Right lobe of liver (tissue), 6 donors: Measurements from ENCODE around the gene ATXN1L. TPM values are rescaled to one million over a fixed set of nuclear protein-coding genes. Genes with fewer than 3 reads are reported as not detected.
"Not testable (repeated sequence)": the region's sequence is repeated elsewhere in the genome, so short reads cannot be mapped to it uniquely, and the experiment has no call there.

Experiments used
- ATAC-seq, 4 donors: fragments of 200-7000 bp; cut with Tn5 transposase; one replicate each; pipeline ENCODE4 v1.9.1; 2020; ENCODE audit warnings: mild to moderate bottlenecking in 4 of 4, moderate library complexity in 4 of 4
- DNase-seq, 3 donors: peaks; one replicate each; pipeline ENCODE4 v3.0.0-alpha.2; 2020
- H3K27ac ChIP-seq, 3 donors: fragments of 200-600 bp; one replicate each; pipeline ENCODE4 v1.8.0; 2022
- H3K27me3 ChIP-seq, 2 donors: fragments of 200-600 bp; one replicate each; pipeline ENCODE4 v1.8.0; 2022
- H3K36me3 ChIP-seq, 4 donors: fragments of 200-600 bp; sonication (generic) in 1 of 4; one replicate each; pipeline versions ENCODE4 v1.5.1 to v1.8.0; 2017 to 2022; ENCODE audit warnings: control low read depth in 1 of 4
- H3K4me1 ChIP-seq, 4 donors: fragments of 200-600 bp; sonication (generic) in 1 of 4; one replicate each; pipeline versions ENCODE4 v1.5.1 to v1.8.0; 2017 to 2022; ENCODE audit warnings: control low read depth in 1 of 4
- H3K4me3 ChIP-seq, 3 donors: fragments of 200-600 bp; one replicate each; pipeline ENCODE4 v1.8.0; 2022
- H3K9me3 ChIP-seq, 4 donors: fragments of 200-600 bp; sonication (generic) in 1 of 4; one replicate each; pipeline versions ENCODE4 v1.5.1 to v1.8.0; 2017 to 2022; ENCODE audit warnings: control low read depth in 1 of 4
- CTCF ChIP-seq, 4 donors: fragments of 200-600 bp in 3 of 4; fragments of 450-650 bp in 1 of 4; IDR thresholded peaks; one replicate each; pipeline versions ENCODE4 v1.5.1 to v1.8.0; 2016 to 2022; ENCODE audit warnings: antibody characterized with exemption in 4 of 4, mild to moderate bottlenecking in 2 of 4
- POLR2A ChIP-seq: fragments of 450-650 bp; IDR thresholded peaks from one replicate; pipeline ENCODE4 v1.6.1; 2017; ENCODE audit warnings: antibody characterized with exemption, mild to moderate bottlenecking
- WGBS: methylation state at CpG from one replicate; pipeline ENCODE4 v1.1.6; 2018; ENCODE audit warnings: low coverage, low lambda C conversion rate; ENCODE audit not compliant: insufficient coverage; ENCODE audit errors: missing lambda C conversion rate; 5-methylcytosine and 5-hydroxymethylcytosine counted together
- intact Hi-C, 2 donors: fragments of 100-400 bp; cut with DNase I; formaldehyde crosslinking; loops; one replicate each; pipeline versions ENCODE4 v1.11.2 to v1.14.1; 2022
- total RNA-seq, 6 experiments: library from RNA; depleted of rRNA in 2 of 6; stranded (reverse); fragments of >200 nt in 2 of 6; fragmentation: NEBNext Ultra II Directional in 3 of 6; extraction: Animal tissue kit (Norgen Biotek cat#: 25700) in 3 of 6; gene quantifications; one replicate each; pipeline versions ENCODE4 v1.1.0 to v1.2.4, GENCODE V29; 2016 to 2023
- donor health status: DM: no; HTN: yes; CAD: no.
- donor health status: DM: no; HTN: no; CAD: no.
- donor health status: DM: no; HTN: no; CAD: no.
- donor health status: DM: no; HTN: yes; CAD: no.
- donor health status: DM: no; HTN: yes; CAD: no.

Gene ATXN1L
- total RNA-seq, 6 experiments from 2014 or later = 9.2 to 11.9 (median 10.3) TPM

GRCh38 chr16:71830359-71830758 is 15.4 kb upstream of the ATXN1L start:
- intact Hi-C loops = no loop called here
- Histone ChIP-seq H3K27ac (no peak overlapping the region), H3K4me1 (no peaks in the 10 kb centered on the region), H3K4me3 (no peak overlapping the region), H3K27me3 (no peaks in the 10 kb centered on the region), H3K36me3 (no peaks in the 10 kb centered on the region), H3K9me3 (no peaks in the 10 kb centered on the region)
- 85% methylated on average over 2 of the region's 2 CpGs for WGBS
- ATAC-seq (no peak), DNase-seq (no peak)
- no peak for TF ChIP-seq CTCF (IDR thresholded peaks at IDR 0.05)
- no peak for TF ChIP-seq POLR2A

- intact Hi-C loops, H3K27me3 ChIP-seq, H3K36me3 ChIP-seq, ATAC-seq, H3K4me1 ChIP-seq, DNase-seq, H3K4me3 ChIP-seq, H3K9me3 ChIP-seq, H3K27ac ChIP-seq: not testable (repeated sequence)
- WGBS = 79% methylated on average over 3 of the region's 3 CpGs
Observed at GRCh38 chr16:71831698-71832097, 14.1 kb upstream of the ATXN1L start.

GRCh38 chr16:71832112-71832511 is 13.7 kb upstream of the ATXN1L start:
- H3K27ac ChIP-seq, H3K27me3 ChIP-seq, intact Hi-C loops, H3K4me1 ChIP-seq, ATAC-seq, H3K36me3 ChIP-seq, H3K4me3 ChIP-seq, DNase-seq, H3K9me3 ChIP-seq: not testable (repeated sequence)
- 87% methylated on average over 2 of the region's 2 CpGs for WGBS

GRCh38 chr16:71834291-71834690 is 11.5 kb upstream of the ATXN1L start:
- no peak for ATAC-seq
- intact Hi-C loops = no loop called here
- H3K4me3 ChIP-seq = no peak overlapping the region
- DNase-seq = no peak
- TF ChIP-seq CTCF (IDR thresholded peaks at IDR 0.05) (no peak), POLR2A (no peak)
- 82% methylated on average over 3 of the region's 3 CpGs for WGBS
- no peaks in the 10 kb centered on the region for H3K9me3 ChIP-seq
- H3K36me3 ChIP-seq = no peaks in the 10 kb centered on the region
- no peak overlapping the region for H3K27ac ChIP-seq
- H3K4me1 ChIP-seq = no peaks in the 10 kb centered on the region
- no peaks in the 10 kb centered on the region for H3K27me3 ChIP-seq

GRCh38 chr16:71837150-71837549 is 8.6 kb upstream of the ATXN1L start:
- no peak for DNase-seq
- H3K27ac ChIP-seq = no peak overlapping the region
- 85% methylated on average over 3 of the region's 3 CpGs for WGBS
- H3K4me1 ChIP-seq = no peaks in the 10 kb centered on the region
- intact Hi-C loops = no loop called here
- H3K27me3 ChIP-seq = no peaks in the 10 kb centered on the region
- no peaks in the 10 kb centered on the region for H3K36me3 ChIP-seq
- H3K9me3 ChIP-seq = no peaks in the 10 kb centered on the region
- TF ChIP-seq POLR2A (no peak), CTCF (IDR thresholded peaks at IDR 0.05) (no peak)
- no peak for ATAC-seq
- H3K4me3 ChIP-seq = no peak overlapping the region

- no peak overlapping the region for H3K27ac ChIP-seq
Observed at GRCh38 chr16:71840052-71840451, 5.7 kb upstream of the ATXN1L start.

More at GRCh38 chr16:71840052-71840451, 5.7 kb upstream of the ATXN1L start:
- H3K36me3 ChIP-seq = no peaks in the 10 kb centered on the region
- no peak overlapping the region for H3K4me3 ChIP-seq
- ATAC-seq (no peak), DNase-seq (no peak)
- intact Hi-C loops = no loop called here
- TF ChIP-seq CTCF (IDR thresholded peaks at IDR 0.05) (no peak), POLR2A (no peak)
- no peaks in the 10 kb centered on the region for H3K9me3 ChIP-seq
- no peaks in the 10 kb centered on the region for H3K4me1 ChIP-seq
- H3K27me3 ChIP-seq = no peaks in the 10 kb centered on the region
- WGBS = 64% methylated on average over 7 of the region's 7 CpGs
